ENCODE measurements around the gene UNC5CL.

DNA sequence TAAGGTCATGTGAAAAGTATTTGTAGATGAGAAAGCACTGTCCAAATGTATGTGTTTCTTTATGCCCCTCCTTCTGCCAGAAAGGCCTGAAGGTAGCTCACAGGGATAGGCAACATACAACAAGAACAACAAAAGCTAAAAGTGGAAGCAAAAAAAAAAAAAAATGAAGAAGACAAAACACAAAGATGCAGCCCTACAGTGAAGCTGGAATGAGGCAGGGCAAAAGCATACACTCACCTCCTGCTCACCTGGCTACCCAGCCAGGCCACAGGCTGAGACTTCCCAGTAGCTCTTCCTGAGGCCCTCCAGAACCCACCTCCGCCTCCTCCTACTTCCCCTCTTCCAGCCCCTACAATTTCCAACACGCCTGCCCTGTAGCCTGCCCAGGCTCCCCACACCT lies 2.4 kb downstream of the UNC5CL start:
- TF ChIP-seq, protein P1, sequence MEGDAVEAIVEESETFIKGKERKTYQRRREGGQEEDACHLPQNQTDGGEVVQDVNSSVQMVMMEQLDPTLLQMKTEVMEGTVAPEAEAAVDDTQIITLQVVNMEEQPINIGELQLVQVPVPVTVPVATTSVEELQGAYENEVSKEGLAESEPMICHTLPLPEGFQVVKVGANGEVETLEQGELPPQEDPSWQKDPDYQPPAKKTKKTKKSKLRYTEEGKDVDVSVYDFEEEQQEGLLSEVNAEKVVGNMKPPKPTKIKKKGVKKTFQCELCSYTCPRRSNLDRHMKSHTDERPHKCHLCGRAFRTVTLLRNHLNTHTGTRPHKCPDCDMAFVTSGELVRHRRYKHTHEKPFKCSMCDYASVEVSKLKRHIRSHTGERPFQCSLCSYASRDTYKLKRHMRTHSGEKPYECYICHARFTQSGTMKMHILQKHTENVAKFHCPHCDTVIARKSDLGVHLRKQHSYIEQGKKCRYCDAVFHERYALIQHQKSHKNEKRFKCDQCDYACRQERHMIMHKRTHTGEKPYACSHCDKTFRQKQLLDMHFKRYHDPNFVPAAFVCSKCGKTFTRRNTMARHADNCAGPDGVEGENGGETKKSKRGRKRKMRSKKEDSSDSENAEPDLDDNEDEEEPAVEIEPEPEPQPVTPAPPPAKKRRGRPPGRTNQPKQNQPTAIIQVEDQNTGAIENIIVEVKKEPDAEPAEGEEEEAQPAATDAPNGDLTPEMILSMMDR (IDR thresholded peaks at IDR 0.05; ENCODE audit: insufficient read depth, low read length): no peak
- TF ChIP-seq POLR2AphosphoS5 (IDR thresholded peaks at IDR 0.05; ENCODE audit: low read depth): no peak
